Femur (tissue), 1 donor: ENCODE measurements around the gene DUSP2.

Experiments
- DNase-seq: peaks from one replicate; pipeline ENCODE4 v3.0.0-alpha.2; 2017

Gene DUSP2, protein sequence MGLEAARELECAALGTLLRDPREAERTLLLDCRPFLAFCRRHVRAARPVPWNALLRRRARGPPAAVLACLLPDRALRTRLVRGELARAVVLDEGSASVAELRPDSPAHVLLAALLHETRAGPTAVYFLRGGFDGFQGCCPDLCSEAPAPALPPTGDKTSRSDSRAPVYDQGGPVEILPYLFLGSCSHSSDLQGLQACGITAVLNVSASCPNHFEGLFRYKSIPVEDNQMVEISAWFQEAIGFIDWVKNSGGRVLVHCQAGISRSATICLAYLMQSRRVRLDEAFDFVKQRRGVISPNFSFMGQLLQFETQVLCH

GRCh38 chr2:96145036-96145847 is at the start of gene DUSP2:
Gene DUSP2, minus strand, starts transcription at chr2:96145440. Its CDS starts 86 bp downstream, at chr2:96145354.
- peak; percentile 82 for DNase-seq

DNA sequence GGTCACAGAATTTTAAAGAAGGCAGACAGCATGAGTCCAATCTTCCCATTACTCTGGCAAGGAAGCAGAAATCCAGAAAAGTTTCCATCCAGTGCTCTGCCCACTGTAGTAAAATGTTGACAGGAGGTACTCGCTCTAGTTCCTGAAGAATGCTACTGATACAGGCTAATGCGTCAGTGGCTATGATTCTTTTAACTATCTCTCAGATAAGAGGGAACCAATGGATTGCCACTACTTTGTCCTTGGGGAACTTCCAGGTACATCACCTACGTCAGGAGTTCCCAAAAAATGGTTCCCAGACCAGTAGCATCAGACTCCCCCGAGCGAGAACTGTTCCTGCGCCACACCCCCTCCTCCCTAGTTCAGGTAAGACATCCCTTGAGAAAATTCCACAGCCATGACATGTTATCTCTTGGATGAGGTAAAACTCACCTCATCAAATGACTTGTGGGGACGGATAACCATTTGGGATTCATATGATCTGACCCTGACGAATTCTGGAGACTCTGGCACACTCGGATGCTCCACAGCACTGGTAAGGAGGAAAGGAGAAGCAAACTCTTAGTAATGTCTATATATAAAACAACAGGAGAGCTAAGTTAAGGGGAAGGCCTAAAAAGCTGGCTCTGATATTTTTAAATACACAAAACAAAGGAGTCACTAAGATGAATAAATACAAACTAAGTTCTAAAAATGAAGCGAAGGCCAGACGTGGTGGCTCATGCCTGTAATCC is 46.9 kb upstream of the DUSP2 start:
- no peak for DNase-seq

- DNase-seq = no peak
These were observed 43.7 kb upstream of the DUSP2 start for GRCh38 chr2:96188821-96189526.

DNA sequence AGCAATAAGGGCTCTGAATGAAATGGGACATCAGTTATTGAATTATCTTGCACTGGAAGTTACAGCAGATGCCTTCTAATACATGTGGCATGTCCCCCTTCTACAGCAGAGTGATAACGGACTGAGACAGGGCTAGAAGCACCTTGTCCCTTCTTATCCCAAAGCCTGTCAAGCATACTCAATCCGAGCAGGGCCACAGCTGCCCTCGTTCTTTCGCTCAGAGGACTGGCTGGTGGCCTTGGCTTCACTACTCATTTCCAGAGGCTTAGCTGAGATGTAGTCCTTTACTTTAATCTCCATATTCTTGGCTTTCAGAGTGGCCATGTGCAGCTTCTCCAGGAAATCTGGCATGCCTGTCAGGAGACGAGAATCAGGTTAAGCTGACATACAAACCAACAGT is 41.3 kb upstream of the DUSP2 start:
- DNase-seq = no peak

DNA sequence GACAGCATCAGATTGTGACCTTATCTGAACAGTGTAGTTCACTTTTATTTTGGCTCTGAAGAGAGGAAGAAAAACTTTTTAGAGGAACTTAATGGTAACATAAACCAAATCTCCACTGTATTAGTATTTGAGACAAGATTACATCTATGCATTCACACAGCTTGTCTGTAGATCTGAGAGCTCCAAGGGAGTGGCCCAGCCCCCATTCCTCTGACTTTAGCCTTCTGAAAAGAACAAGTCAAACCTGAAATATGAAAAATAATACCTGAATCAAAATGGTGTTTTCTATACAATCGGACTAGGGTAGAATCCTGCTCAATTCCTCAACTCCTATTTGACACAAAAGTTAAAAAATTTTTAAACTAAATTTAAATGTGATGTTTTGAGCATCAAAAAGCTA is 40.3 kb upstream of the DUSP2 start:
- DNase-seq = no peak

DNA sequence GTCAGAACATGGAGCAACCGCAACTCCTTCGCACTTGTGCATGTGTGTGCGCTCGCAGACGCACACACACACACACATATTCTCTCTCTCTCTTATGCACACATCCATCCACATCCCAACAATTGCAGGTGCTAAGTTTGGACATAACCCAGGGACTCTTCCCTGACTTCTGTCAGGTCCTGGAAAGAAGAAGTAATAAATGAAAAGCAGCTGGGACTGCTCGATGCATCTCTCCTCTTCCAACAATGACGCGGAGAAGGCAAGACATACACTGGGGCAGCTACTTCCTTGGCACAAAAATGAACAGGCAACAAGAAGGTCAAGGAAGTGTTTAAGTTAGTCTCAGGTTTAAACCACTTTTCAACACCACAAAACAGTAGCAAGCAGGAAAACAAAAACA is 39.7 kb upstream of the DUSP2 start:
- DNase-seq = no peak

DNA sequence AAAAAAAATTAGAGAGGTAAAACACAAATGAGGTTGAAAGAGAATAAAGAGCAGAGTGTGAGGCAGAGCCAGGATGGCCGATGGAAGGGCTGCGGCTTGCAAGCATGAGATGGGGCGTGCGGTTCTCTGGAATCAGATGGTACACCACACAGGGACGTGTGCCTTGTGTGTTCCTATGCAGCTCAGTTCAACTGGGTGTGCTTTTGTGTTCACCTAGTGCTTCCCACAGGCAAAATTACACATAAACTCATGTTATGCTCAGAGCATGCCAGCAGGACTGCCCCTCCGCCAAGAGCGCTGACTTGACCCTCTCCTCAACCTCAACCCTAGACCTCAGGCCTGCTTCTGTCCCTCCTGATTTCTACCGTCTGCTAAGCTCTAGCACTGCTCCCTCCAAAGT is 38.9 kb upstream of the DUSP2 start:
- DNase-seq = no peak

GRCh38 chr2:96181529-96181928 is 36.3 kb upstream of the DUSP2 start:
- DNase-seq = no peak

DNA sequence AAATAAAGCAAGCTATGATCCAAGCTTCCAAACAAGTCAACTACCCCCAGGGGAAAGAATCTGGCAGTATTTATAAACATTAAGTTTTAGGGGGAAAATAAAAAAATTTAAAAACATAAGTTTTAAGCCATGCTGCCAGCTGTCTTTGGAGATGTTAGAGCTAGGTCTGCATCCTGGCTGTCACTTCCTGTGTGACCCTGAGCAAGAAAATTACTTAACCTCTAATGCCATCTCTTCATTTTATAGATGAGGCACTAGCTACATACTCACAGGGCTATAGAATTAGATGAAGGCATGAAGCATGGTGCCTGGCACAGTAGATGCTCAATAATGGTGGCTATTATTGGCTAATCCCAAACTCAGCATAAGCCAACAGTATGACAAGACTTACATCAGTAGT is 35.3 kb upstream of the DUSP2 start:
- DNase-seq = no peak

DNA sequence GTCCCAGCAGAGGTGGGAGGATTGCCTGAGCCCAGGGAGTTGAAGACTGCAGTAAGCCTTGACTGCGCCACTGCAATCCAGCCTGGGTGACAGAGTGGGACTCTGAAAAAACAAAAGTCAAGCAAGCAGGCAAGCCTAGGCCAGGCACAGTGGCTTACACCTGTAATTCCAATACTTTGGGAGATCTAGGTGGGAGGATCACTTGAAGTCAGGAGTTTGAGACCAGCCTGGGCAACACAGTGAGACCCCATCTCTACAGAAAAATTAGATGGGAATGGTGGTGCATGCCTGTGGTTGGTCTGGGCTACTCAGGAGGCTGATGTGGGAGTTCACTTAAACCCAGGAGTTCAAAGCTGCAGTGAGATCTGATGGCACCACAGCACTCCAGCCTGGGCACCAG is 34.8 kb upstream of the DUSP2 start:
- DNase-seq = no peak

DNA sequence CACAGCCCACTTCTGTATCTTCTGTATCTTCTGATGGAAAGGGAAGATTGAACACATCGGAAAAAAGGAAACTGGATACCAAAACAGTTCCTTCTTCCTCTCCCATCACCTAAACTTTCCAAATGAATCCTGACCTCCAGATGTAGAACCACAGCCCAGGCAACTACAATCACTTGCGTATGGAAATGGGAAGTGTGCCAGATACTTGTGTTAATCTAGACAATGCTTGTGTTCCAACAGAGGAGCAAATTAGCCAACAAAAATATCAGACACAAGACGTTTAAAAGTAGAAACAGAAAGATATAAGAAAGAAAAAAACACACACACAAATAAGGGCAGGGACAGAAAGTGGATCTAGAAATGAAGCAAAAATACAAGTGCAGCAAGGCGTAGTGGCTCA is 31.4 kb upstream of the DUSP2 start:
- DNase-seq = no peak

- DNase-seq = no peak
These were observed 30.7 kb upstream of the DUSP2 start for GRCh38 chr2:96175951-96176350.

GRCh38 chr2:96174251-96175144 is 29.3 kb upstream of the DUSP2 start:
- peak; percentile 77 for DNase-seq

GRCh38 chr2:96171831-96172230 is 26.6 kb upstream of the DUSP2 start:
- DNase-seq = no peak

- no peak for DNase-seq
These were observed 25.4 kb upstream of the DUSP2 start for GRCh38 chr2:96170626-96171025.

GRCh38 chr2:96169868-96170507 is 24.7 kb upstream of the DUSP2 start:
- no peak for DNase-seq

- no peak for DNase-seq
These were observed 22.3 kb upstream of the DUSP2 start for GRCh38 chr2:96167407-96168013.

GRCh38 chr2:96164459-96165184 is 19.4 kb upstream of the DUSP2 start:
- no peak for DNase-seq

GRCh38 chr2:96163768-96164429 is 18.7 kb upstream of the DUSP2 start:
- DNase-seq = peak; percentile 63

DNA sequence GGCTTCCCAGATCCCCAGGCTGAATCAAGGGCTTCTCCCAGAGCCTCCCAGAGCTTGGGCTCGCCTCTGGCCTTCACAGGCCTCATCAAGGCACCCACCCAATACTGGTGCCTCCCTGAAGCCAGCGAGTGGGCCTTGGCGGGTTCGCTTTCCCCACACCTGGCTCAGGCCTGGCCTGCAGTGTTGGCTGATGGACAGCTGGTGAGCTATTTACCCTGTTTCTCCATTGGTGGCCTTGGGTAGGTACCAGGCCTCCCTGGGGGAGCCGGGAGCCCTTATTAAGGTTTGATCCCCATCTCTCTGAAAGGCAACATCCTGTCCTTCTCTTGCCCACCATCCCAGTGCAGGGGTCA is 18.2 kb upstream of the DUSP2 start:
- no peak for DNase-seq
